ENCODE results near the gene MRPS26.

GRCh38 chr20:3071610-3072529, 26.0 kb downstream of the MRPS26 start, which contains the start of gene OXT:
- TF ChIP-seq CTCF (conservative IDR thresholded peaks at IDR 0.05) (no peak), ZFX (IDR thresholded peaks at IDR 0.05) (no peak)

Data from C4-2B (cell line).